CD4-positive, alpha-beta T cell treated with Interleukin-4 for 1 hour (primary cell): ENCODE measurements around the gene PIEZO1.

Experiments
- DNase-seq, 2 donors: peaks; one replicate each; pipeline ENCODE4 v3.0.0-alpha.2; 2020 to 2022

Gene PIEZO1

DNA sequence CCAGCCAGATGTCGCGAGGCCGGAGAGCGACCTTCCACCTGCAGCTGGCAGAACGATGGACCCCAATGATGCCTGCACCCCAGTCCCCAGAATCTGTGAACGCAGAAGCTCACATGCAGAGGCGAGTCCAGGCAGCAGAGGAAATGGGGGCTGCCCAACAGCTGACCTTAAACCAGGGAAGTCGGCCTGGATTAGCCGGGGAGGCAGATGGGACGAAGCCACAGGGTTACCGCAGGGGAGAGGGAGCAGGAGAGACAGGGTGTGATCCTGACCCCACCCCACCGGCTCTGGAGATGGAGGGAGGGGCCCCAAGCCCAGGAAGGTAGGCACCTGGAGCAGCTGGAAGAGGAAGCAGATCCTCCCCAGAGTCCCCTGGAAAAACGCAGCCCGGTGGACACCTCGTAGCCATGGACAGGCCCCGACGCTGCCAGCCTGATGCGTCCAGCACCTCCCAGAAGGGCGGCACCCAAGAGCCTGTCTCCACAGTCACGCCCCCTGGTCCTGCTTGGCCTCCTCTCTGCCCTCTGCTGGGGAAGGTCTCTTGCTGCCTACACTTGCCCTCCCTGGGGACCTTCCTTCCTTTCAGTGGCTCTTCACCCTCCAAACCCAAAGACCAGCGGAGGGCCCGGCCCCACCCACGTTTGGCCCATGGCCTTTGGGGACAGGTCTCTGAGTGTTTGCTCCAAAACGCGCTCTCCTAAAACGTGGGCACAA lies 37.3 kb downstream of the PIEZO1 start:
- DNase-seq, result peak; percentile 26 to 51

DNA sequence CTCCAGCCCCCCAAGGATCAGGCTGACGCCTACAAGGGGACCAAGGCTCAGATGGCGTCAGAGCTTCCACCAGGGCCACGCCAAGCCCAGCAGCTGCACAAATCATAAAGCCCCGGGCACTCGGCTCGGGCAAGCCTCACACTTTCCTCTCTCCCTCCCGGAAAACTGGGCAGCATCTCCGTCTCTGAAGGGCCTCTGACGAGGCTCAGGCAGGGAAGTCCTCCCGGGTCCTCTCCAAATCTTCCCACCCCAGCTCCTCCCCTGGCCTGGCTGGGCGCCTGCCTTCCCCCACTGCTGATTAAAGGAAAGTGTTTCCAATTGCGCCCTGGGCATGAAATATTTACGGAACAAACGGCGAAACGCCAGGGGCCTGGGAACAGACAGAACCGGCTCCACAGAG lies 38.5 kb downstream of the PIEZO1 start:
- DNase-seq, result no peak

GRCh38 chr16:88744577-88745521 lies 40.2 kb downstream of the PIEZO1 start:
- no peak for DNase-seq

DNA sequence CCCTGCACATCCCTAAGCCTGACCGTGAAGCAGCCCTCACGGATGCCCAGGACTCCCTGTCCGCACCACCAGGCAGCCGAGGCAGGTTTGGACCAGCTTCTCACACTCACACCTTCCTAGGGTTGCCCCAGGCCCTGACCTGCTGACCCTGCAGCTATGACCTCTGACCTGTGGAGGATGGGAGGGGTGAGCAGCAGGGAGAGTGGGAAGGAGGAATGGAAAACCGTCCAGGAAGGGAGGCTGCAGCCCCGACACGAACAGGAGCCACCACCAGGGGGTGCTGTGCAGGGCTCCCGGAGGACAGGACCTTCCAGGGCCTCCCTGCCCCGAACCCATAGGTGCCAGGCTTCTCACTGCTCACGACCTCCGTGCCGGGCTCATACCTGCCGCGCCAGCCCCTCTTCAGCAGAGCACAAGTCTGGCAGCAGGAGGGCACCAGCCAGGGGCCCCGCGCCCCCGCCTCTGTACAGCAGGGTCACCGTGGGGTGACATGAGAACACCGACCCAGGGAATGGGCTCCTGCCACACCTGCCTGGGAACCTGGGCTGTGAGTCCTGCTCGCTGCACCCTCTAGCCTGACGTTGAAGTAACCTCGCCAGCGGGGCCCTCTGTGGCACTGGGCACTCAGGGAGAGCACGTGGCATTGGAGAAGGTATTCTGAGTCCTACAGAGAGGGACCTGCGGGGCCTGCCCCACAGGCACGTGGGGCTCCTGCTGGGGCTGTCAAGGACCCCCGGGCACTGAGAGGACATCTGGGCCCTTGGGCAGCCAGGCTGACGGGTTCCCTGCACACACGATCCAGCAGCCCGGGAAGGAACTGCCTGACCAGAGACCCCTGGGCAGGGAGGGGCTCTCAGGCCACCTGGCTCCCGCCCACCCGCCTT lies 41.1 kb downstream of the PIEZO1 start:
- DNase-seq, result peak; percentile 67 to 70

DNA sequence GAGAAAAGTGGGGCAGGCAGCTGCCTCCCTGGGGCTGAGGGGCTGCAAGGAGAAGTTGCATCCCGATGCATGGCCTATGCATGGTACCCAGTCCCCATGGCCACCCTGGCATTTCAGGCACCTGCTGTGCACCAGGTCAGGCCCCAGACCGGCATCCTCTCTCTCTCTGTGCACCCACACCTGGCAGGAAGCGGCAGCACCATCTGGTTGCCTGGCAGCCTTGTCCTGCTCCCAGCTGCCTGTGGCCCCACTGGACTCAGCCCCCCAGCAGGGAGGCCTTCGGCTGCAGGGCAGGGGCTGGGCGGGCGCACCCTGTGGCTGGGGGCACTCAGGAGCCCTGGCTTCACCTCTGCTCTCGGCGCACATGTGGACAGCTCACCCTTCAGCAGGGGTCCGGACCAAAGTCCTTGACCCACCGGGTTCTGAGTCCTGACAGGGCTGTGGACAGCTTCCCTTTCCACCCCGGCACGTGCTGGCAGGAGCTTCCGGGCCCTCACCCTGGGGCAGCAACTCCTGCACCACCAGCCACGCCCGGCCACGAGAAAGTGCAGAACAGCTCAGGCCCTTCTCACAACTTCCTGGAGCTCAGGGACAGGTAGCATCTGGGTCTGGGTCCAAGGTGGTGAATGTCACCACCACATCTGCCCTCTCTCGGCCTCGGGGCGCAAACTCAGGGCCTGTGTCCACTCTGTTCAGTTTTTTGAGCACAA lies 42.0 kb downstream of the PIEZO1 start:
- DNase-seq, result no peak

- DNase-seq, result no peak
Measured at GRCh38 chr16:88741368-88741767, 43.7 kb downstream of the PIEZO1 start.

GRCh38 chr16:88740727-88741055 lies 44.3 kb downstream of the PIEZO1 start:
- DNase-seq, result no peak

DNA sequence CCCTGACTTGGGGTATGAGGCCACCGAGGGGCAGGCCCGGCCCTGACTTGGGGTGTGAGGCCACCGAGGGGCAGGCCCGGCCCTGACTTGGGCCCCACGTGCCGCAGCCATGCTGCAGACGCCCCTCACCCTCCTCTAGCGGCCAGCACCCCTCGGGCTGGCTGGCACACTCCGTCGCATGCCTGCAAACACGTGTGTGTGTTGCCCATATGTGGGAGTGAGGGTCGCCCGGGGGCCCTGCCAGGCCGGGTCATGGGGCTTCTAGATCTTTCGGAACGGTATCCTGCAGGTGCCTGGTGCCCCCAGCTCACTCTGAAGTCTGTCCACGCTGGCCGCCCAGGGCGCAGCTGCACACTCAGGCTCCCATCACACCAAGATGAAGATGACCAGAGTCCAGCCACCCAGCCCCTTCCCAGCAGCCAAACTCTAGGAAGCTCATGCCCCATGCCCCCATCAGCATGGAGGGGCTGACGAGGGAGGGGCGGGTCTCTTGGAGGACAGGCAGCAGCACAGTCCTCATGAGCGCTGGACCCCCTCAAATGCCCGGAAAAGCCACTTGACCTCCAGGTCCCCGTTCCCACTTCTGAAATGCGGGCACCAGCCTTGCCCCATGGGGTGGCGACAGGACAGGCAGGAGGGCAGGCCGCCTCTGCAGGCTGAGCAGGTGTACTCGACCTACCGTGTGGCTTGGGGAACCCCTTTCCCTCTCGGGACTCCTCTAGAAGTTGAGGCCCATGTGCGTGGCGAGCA lies 44.9 kb downstream of the PIEZO1 start:
- no peak for DNase-seq

GRCh38 chr16:88739139-88739976 lies 45.7 kb downstream of the PIEZO1 start:
- no peak for DNase-seq

DNA sequence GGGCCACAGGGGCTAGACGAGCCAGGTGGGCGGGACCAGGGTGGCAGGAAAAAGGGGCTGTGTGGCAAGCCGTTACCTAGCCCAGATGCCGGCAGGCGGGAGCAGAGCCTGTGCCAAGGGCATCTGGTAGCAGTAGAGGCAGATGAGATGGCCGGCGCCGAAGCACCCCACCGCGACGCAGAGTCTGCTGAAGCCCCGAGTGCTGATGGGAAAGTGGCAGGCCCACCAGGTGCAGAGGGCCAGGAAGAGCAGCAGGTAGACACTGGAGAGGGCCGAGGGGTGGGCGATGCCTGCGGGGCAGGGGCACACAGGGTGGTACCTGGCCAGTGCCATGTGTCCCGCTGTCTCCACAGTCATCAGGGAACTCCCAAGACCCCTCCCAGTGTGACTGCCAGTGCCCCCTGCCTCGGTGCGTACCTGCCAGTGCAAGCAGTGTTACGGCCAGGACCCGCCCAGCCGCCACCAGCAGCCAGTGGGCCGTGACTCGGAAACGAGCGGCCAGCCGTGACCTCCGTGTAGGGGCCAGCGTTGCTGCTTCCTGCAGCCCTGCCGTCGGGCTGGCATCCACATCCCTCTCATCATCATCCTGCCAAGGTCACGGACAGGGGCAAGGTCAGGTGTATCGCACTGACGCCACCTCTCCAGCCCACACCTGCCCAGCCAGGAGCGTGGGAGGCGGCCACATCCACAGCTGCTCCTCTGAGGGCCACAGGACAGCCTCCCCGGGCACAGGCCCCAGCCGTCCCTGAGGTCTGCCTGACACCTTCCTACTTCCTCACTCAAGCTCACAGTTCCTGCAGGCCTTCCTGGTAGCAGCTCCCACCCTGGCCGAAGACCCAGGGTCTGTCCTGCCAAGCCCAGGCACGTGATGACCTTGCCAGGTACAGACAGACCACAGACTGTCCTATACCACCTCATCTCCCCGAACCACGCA lies 46.6 kb downstream of the PIEZO1 start:
- no peak for DNase-seq

GRCh38 chr16:88737298-88738150 lies 47.5 kb downstream of the PIEZO1 start:
- DNase-seq, result peak; percentile 76 to 86

DNA sequence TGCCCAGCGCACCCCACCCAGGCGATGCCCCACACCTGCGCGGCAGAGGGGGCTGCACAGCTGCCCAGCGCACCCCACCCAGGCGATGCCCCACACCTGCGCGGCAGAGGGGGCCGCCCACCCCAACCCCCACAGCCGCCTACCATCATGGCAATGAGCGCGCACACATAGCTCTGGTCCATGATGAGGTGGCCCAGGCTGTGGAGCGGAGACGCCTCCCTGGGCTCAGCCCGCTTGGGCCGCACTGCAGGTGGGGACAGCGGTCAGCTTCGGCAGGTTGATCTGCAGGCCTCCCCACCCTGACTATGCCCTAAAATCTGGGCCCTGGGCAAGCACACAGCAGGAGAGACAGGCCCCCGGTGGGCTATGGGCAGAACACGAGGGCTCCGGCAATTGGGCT lies 48.5 kb downstream of the PIEZO1 start:
- no peak for DNase-seq

DNA sequence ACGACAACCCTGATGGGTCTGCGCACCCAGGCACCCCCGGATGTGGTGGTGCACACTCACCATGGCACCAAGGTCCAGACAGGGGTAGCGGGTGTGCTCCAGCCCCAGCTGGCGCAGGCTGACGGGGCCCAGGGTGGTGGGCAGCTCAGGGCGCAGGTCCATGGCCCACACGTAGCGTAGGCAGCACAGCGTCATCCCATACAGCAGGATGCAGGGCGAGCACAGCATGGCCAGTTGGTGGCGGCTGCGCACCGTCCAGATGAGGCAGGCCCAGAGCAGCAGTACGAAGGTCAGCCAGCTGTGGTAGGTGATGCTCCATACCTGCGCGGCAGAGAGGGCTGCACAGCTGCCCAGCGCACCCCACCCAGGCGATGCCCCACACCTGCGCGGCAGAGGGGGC lies 48.9 kb downstream of the PIEZO1 start:
- no peak for DNase-seq

DNA sequence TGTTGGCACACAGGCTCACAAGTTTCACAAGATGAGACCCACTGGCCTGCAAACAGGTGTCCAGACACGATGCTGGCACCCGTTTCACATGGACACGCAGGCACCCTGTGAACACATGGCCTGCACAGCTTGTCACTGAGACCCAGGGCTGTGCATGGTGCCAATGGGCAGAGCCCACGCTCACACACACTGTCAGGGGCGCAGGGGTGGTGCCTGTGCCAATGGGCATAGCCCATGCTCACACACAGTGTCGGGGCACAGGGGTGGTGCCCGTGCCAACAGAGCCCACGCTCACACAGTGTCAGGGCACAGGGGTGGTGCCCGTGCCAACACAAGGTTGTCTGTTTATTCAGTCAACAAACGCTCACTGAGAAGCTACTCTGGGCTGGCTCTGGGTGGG lies 49.4 kb downstream of the PIEZO1 start:
- DNase-seq, result no peak

DNA sequence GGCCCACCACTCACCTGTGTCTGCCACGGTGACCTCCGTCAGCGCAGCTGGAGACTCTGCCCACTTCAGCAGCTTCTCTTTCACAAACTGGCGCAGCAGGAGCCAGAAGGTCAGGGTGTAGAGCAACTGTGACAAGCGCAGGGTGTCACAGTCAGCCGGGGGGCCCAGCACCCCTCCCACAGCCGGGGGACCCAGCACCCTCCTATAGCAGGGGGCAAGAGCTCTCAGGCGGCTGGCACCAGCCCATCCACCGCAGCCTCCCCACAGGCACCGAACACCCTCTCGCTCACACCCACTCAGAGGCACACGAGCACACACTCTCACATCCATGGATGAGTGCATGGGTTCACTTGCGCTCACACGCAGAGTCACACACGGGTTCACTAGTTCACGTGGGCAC lies 49.9 kb downstream of the PIEZO1 start:
- DNase-seq, result no peak

- DNase-seq, result no peak
Measured at GRCh38 chr16:88734361-88734728, 50.7 kb downstream of the PIEZO1 start.

- DNase-seq, result no peak
Measured at GRCh38 chr16:88733630-88734360, 51.2 kb downstream of the PIEZO1 start.

DNA sequence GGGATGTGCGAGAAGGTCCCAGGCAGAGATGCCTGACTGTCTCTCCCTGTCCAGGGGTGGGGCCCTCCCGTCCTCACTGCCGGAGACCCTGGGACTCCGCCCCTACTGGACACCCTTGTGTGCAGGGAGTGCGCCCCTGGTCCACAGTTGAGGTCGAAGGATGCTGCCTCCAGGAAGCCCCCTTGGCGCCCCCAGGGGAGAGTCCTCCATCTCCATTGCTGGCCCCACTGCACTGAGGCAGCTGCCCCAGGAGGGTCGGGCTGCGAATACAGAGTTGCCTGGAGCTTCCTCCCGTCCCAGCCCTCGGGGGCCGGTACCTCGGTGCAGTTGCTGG lies 52.1 kb downstream of the PIEZO1 start:
- no peak for DNase-seq
